ENCODE results near the gene ALCAM. TPM values are rescaled to one million over a fixed set of nuclear protein-coding genes. Genes with fewer than 3 reads are reported as not detected.

The ALCAM gene
- polyA plus RNA-seq, 1 donor from 2014 or later = 94.7 TPM

DNA sequence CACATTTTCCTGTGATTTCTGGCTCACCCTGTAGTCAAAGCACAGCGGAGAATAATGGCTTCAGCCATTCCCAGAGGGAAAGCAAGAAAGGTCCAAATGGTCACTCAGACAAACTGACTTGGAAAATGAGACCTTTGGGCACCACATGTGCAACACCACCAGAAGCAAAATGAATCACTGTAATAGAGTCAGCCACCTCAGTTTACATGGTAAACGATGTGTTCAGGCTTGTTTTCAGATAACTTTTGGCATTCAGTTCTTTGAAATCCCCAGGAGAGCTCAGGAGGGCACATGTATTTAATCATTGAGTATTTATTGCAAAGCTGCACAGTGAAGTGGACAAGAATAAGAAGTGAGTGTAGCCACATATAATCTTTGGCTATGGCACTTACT, 38.4 kb upstream of the ALCAM start:
- TF ChIP-seq, protein P1, sequence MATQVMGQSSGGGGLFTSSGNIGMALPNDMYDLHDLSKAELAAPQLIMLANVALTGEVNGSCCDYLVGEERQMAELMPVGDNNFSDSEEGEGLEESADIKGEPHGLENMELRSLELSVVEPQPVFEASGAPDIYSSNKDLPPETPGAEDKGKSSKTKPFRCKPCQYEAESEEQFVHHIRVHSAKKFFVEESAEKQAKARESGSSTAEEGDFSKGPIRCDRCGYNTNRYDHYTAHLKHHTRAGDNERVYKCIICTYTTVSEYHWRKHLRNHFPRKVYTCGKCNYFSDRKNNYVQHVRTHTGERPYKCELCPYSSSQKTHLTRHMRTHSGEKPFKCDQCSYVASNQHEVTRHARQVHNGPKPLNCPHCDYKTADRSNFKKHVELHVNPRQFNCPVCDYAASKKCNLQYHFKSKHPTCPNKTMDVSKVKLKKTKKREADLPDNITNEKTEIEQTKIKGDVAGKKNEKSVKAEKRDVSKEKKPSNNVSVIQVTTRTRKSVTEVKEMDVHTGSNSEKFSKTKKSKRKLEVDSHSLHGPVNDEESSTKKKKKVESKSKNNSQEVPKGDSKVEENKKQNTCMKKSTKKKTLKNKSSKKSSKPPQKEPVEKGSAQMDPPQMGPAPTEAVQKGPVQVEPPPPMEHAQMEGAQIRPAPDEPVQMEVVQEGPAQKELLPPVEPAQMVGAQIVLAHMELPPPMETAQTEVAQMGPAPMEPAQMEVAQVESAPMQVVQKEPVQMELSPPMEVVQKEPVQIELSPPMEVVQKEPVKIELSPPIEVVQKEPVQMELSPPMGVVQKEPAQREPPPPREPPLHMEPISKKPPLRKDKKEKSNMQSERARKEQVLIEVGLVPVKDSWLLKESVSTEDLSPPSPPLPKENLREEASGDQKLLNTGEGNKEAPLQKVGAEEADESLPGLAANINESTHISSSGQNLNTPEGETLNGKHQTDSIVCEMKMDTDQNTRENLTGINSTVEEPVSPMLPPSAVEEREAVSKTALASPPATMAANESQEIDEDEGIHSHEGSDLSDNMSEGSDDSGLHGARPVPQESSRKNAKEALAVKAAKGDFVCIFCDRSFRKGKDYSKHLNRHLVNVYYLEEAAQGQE (IDR thresholded peaks at IDR 0.05; ENCODE audit: borderline replicate concordance) = no peak
- no peak for TF ChIP-seq EP300 (conservative IDR thresholded peaks at IDR 0.05; ENCODE audit: poor library complexity, severe bottlenecking)
- TF ChIP-seq RAD21 (conservative IDR thresholded peaks at IDR 0.05) = no peak
- TF ChIP-seq, protein P2, sequence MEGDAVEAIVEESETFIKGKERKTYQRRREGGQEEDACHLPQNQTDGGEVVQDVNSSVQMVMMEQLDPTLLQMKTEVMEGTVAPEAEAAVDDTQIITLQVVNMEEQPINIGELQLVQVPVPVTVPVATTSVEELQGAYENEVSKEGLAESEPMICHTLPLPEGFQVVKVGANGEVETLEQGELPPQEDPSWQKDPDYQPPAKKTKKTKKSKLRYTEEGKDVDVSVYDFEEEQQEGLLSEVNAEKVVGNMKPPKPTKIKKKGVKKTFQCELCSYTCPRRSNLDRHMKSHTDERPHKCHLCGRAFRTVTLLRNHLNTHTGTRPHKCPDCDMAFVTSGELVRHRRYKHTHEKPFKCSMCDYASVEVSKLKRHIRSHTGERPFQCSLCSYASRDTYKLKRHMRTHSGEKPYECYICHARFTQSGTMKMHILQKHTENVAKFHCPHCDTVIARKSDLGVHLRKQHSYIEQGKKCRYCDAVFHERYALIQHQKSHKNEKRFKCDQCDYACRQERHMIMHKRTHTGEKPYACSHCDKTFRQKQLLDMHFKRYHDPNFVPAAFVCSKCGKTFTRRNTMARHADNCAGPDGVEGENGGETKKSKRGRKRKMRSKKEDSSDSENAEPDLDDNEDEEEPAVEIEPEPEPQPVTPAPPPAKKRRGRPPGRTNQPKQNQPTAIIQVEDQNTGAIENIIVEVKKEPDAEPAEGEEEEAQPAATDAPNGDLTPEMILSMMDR (IDR thresholded peaks at IDR 0.05; ENCODE audit: poor library complexity, severe bottlenecking) = no peak
- TF ChIP-seq EZH2 (IDR thresholded peaks at IDR 0.05; ENCODE audit: borderline replicate concordance, insufficient read depth, low read length, poor library complexity, severe bottlenecking) = no peak
- TF ChIP-seq POLR2AphosphoS5 (IDR thresholded peaks at IDR 0.05) = no peak
- no peak for TF ChIP-seq SMC3 (conservative IDR thresholded peaks at IDR 0.05; ENCODE audit: poor library complexity)

DNA sequence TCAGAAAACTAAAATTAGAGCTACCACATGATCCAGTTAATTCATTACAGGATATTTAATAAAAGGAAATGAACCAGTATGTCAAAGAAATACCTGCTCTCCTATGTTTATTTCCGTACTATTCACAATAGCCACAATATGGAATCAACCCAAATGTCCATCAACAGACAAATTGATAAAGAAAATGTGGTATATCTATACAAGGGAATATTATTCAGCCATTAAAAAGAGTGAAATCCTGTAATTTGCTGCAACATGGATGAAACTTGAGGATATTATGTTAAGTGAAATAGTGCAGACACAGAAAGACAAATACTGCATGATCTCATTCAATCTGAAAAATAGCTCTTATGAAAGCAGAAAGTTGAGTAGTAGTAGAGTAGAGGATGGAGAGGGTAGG, 33.7 kb upstream of the ALCAM start:
- no peak overlapping the region for H3K27ac ChIP-seq (ENCODE audit: low read length)
- no peaks in the 10 kb centered on the region for H3K9me3 ChIP-seq (ENCODE audit: low read length)
- no peak overlapping the region for H3K9ac ChIP-seq (ENCODE audit: low read length)
- H3K9me2 ChIP-seq (ENCODE audit: insufficient read depth, low read length) = no peaks in the 10 kb centered on the region
- no peak overlapping the region for H3K4me2 ChIP-seq (ENCODE audit: low read length)
- no peaks in the 10 kb centered on the region for H4K20me1 ChIP-seq (ENCODE audit: insufficient read depth)
- H2AFZ ChIP-seq (ENCODE audit: low read depth, low read length) = no peak overlapping the region
- TF ChIP-seq SMC3 (conservative IDR thresholded peaks at IDR 0.05; ENCODE audit: poor library complexity) (no peak), POLR2AphosphoS5 (IDR thresholded peaks at IDR 0.05) (no peak), EP300 (conservative IDR thresholded peaks at IDR 0.05; ENCODE audit: poor library complexity, severe bottlenecking) (no peak), EZH2 (IDR thresholded peaks at IDR 0.05; ENCODE audit: borderline replicate concordance, insufficient read depth, low read length, poor library complexity, severe bottlenecking) (no peak), TAF1 (IDR thresholded peaks at IDR 0.05; ENCODE audit: low read depth) (no peak)
- TF ChIP-seq, protein P2 (IDR thresholded peaks at IDR 0.05; ENCODE audit: poor library complexity, severe bottlenecking) = no peak
- TF ChIP-seq, protein P1 (IDR thresholded peaks at IDR 0.05; ENCODE audit: borderline replicate concordance) = no peak
- no peaks in the 10 kb centered on the region for H3F3A ChIP-seq (ENCODE audit: insufficient read depth, low read length, poor library complexity, severe bottlenecking)
- H3K27me3 ChIP-seq (ENCODE audit: insufficient read depth, low read depth, low read length) = no peaks in the 10 kb centered on the region
- no peak overlapping the region for H3K4me3 ChIP-seq (ENCODE audit: low read length)
- H3K36me3 ChIP-seq (ENCODE audit: insufficient read depth, low read length) = no peaks in the 10 kb centered on the region
- H3K79me2 ChIP-seq (replicated peaks; ENCODE audit: insufficient read depth, low read length) = no peaks in the 10 kb centered on the region

More for the DNA sequence above, 38.4 kb upstream of the ALCAM start:
- H2AFZ ChIP-seq (ENCODE audit: low read depth, low read length) = no peak overlapping the region
- no peaks in the 10 kb centered on the region for H3K79me2 ChIP-seq (replicated peaks; ENCODE audit: insufficient read depth, low read length)
- H3K36me3 ChIP-seq (ENCODE audit: insufficient read depth, low read length) = no peaks in the 10 kb centered on the region
- H3K27me3 ChIP-seq (ENCODE audit: insufficient read depth, low read depth, low read length) = no peaks in the 10 kb centered on the region
- no peaks in the 10 kb centered on the region for H3F3A ChIP-seq (ENCODE audit: insufficient read depth, low read length, poor library complexity, severe bottlenecking)
- H4K20me1 ChIP-seq (ENCODE audit: insufficient read depth) = no peaks in the 10 kb centered on the region
- no peak overlapping the region for H3K4me2 ChIP-seq (ENCODE audit: low read length)
- no peak overlapping the region for H3K9ac ChIP-seq (ENCODE audit: low read length)
- H3K27ac ChIP-seq (ENCODE audit: low read length) = no peak overlapping the region
- no peaks in the 10 kb centered on the region for H3K9me2 ChIP-seq (ENCODE audit: insufficient read depth, low read length)
- no peak overlapping the region for H3K4me3 ChIP-seq (ENCODE audit: low read length)
- H3K9me3 ChIP-seq (ENCODE audit: low read length) = no peaks in the 10 kb centered on the region

All from neural cell (in vitro differentiated cells).